OCI-LY1 (cell line): ENCODE results near the gene SYCN.

Experiments used
- CTCF ChIP-seq: fragments of 200-600 bp; sonication (generic), shearing (Covaris generic); IDR thresholded peaks from 2 replicates; pipeline ENCODE4 v1.5.1; 2017; ENCODE audit warnings: mild to moderate bottlenecking, antibody characterized with exemption, low read length, moderate library complexity, mixed read lengths
- EZH2 ChIP-seq: fragments of 200-600 bp; sonication (generic), shearing (Covaris generic); IDR thresholded peaks from 2 replicates; pipeline ENCODE4 v1.8.0; 2017; ENCODE audit warnings: borderline replicate concordance, mixed run types, mild to moderate bottlenecking, antibody characterized with exemption, low read length, moderate library complexity, mixed read lengths

- TF ChIP-seq CTCF, result no peak
- no peak for TF ChIP-seq EZH2
These were observed 9.1 kb downstream of the SYCN start for GRCh38 chr19:39194832-39195542.
